HG03103 (cell line): Measurements from ENCODE around the gene ZNF414.
"Not testable (repeated sequence)": the region's sequence is repeated elsewhere in the genome, so short reads cannot be mapped to it uniquely, and the experiment has no call there.

Experiments
- ATAC-seq: cut with Tn5 transposase; IDR thresholded peaks from one replicate; pipeline ENCODE4 v1.9.1; 2021; ENCODE audit warnings: low read depth; ENCODE audit not compliant: unreplicated experiment

ZNF414 gene, protein sequence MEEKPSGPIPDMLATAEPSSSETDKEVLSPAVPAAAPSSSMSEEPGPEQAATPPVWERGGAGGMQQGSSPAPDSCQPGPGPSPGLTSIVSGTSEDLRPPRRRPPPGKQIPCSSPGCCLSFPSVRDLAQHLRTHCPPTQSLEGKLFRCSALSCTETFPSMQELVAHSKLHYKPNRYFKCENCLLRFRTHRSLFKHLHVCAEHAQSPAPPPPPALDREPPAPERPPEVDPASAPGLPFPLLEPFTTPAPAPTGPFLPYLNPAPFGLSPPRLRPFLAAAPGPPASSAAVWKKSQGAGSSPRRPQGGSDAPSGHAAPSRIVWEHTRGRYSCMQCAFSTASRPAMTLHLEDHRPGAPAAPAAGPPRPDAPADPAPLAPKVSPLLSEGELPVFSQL

DNA sequence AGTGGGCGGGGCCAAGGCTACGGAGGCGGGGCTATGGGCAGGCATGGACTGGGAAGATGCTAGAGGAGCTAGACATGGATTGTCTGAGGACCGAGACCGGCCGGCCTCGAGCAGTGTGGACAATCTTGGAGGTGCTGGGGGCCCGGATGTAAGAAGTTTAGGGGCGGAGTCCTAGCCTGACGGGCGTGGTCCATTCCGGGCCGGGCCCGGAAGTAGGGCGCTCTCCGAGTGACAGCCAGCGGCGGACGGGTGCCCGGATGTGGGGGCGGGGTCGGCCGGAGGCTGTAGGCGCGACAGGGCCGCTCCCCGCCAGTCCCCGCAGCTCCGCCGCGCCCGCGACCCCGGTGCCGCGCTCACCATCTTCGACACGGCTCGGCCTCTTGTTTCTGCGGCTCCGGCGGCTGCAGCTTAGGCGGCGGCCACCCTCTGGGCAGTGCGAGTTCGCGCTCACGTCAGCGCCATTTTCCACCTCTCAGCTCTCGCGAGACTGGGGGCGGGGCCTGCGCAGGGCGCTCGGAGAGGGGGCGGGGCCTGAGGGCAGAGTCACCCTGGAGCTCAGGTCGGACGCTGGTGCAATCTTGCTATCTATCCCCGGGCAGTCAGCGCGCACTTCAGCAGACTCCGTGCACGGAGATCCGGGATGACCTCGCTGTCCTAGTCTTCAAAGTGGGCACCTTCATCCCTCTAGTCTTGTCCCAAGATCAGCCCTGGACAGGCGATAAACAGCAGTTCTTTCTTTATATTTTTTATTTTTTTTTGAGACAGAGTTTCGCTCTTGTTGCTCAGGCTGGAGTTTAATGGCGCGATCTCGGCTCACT, at the start of gene ZNF414:
TSS of gene ZNF414 (minus strand) at position 481 of the 818 bp plus-strand sequence. CDS start at position 360, 121 bp downstream.
- peak; percentile 82 for ATAC-seq

- no peak for ATAC-seq
Measured at GRCh38 chr19:8561075-8561764, 47.3 kb upstream of the ZNF414 start.

GRCh38 chr19:8558325-8558724, 44.4 kb upstream of the ZNF414 start:
- no peak for ATAC-seq

- no peak for ATAC-seq
Measured at GRCh38 chr19:8557642-8558238, 43.8 kb upstream of the ZNF414 start.

DNA sequence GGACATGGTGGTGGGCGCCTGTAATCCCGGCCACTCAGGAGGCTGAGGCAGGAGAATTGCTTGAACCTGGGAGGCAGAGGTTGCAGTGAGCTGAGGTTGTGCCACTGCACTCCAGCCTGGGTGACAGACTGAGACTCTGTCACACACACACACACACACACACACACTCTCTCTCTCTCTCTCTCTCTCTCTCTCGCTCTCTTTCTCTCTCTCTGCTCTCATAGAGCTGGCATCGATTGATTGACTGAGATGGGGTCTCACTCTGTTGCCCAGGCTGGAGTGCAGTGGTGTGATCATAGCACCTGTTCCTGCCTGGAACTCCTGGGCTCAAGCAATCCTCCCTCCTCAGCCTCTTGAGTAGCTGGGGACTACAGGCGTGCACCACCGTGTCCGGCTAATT, 39.8 kb upstream of the ZNF414 start:
- ATAC-seq, result not testable (repeated sequence)

GRCh38 chr19:8552810-8553209, 38.8 kb upstream of the ZNF414 start:
- ATAC-seq, result no peak

DNA sequence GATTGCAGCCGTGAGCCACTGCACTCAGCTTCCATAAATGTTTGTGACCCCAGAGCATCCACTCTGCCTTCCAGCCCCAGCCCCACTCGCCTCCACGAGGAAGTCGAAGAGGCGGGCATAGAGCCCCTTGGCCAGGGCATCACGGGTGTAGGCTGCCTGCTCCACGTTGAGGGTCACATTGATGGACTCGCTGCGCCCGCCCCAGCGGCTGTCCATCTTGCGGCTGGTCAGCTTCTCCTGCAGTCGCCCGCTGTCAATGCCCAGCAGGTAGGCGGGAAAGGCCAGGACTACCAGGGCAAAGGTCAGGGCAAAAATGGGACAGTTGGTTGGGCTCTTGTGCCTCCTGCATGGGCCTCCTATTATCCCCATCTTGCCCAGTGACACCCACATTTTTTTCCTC, 36.1 kb upstream of the ZNF414 start:
- no peak for ATAC-seq

DNA sequence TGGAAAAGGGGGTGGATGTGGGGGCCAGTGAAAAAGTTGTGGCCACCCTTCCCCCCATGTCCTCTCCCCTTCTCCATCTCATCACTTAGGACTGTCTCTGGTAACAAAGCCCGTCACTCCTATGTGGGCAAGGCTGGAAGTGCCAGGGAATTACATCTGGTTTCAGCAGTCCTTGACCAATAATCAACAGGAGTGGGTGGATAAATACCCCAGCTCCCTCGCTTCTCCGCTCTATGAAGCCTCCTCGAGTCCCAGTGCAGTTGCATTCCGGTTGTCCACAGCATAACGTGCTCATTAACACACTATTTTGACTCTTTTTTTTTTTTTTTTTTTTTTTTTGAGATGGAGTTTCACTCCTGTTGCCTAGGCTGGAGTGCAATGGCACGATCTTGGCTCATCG, 31.8 kb upstream of the ZNF414 start:
- no peak for ATAC-seq

GRCh38 chr19:8544168-8544567, 30.2 kb upstream of the ZNF414 start:
- ATAC-seq, result no peak

GRCh38 chr19:8539621-8540149, 25.7 kb upstream of the ZNF414 start:
- ATAC-seq, result no peak

DNA sequence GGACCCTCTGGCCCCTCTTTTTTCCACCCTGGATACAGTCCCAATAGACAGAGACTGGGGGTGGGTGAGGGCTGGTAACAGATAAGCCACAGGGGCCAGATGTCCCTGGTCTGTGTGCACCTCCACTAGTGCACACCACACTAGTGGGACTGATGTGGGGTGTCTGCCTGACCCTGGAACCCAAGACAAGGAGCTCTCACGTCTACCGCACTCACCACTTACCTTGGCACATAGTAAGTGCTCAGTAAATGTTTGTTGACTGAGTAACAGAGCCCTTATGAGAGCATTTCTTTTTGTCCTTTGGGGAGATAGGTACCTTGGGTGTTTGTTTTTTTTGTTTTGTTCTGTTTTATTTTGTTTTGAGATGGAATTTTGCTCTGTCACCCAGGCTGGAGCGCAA, 23.1 kb upstream of the ZNF414 start:
- no peak for ATAC-seq

GRCh38 chr19:8536282-8536681, 22.3 kb upstream of the ZNF414 start:
- ATAC-seq, result no peak

DNA sequence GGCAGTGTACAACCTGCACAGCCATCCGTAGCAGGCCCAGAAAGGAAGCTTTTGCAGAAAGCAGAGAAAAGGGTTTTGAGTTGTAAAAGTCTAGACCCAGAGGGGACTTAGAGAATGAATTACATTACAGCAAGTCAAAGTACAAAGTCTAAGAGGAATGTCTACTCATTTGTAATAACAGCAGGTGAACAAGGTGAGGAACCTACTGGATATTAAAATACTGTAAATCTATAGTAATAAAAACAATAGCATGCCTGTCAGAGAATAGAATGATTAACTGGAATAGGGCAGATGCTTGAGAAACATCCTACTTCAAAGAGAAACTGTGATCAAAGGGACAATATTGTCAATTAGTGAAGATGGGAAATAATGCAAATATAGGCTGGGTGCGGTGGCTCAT, 18.3 kb upstream of the ZNF414 start:
- ATAC-seq, result no peak

DNA sequence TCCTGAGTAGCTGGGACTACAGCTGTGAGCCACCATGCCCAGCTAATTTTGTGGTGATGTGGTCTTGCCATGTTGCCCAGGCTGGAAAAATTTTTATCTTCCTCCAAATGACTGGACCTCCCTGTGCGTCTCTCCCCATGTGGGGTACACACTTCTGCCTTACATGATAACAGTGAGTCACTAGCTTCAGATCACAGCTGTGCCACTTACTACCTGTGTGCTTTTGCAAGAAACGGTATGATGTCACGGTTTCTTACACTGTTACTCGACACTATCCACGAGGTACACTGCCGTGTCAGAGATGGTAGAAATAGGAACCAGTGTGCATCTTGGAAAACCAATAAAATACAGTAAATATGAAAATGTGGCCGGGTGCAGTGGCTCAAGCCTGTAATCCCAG, 17.5 kb upstream of the ZNF414 start:
- no peak for ATAC-seq

- ATAC-seq, result no peak
Measured at GRCh38 chr19:8530061-8530679, 16.2 kb upstream of the ZNF414 start.

GRCh38 chr19:8529369-8530006, 15.5 kb upstream of the ZNF414 start:
- ATAC-seq, result no peak

DNA sequence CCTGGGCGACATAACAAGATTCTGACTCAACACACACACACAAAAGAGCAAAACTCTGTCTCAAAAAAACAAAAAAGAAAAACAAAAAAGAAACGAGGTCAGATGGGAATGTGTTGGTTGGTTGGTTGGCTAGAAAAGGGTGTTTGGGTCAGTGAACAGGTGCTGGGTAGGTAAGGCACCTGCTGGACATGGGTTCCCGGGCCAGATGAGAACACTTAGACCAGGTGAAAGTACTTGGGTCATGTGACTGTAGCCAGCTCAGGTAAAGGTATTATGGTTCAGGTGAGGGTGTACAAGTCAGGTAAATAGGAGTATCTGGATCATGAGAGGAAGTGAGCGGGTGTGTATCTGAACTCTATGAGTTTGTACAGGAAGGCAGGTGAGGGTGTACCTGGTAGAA, 14.5 kb upstream of the ZNF414 start:
- ATAC-seq, result no peak

GRCh38 chr19:8526345-8527091, 12.6 kb upstream of the ZNF414 start:
- ATAC-seq, result no peak

- no peak for ATAC-seq
Measured at GRCh38 chr19:8525401-8525684, 11.4 kb upstream of the ZNF414 start.
